Measurements from ENCODE around the gene LRIG1.

LRIG1 gene

DNA sequence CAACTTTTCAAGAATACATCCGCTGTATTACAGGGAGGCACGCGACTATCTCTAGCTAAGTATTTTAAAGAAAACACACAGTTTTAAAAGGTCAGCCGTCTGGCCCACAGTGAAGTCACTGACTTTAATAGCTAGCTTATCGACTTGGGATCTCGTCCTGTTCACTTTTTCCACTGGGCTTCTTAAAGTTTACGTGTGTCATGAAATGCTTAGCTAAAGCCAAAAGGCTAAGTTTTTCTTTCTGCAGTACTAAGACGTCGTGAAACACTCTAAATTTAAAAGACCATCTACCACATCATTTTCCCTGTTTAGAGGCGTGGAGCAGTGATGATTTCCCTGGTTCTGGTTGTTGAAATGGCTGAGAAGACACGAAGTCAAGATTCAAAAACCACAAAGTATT is 27.1 kb downstream of the LRIG1 start:
- in situ Hi-C loops (cut with MboI; ENCODE audit: low sequenced_read_pairs): no loop called here

DNA sequence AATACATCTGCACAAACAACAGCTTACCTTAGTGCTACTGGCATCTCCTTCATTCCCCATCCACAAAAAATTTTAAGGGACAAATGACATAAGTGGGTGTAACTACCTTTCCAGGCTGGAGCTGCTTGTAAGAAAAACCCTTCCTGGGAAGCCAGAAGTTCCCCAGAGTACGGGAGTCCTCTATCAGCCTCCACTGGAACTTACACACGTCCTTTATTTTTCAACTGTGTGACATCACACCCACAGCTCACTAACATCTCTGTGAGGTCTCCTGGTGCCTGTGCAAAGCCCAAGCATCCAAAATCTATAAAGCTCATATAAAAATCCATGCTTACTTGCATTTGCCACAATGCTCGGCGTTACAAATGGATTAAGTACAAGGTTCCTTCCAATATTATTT is 27.6 kb downstream of the LRIG1 start:
- in situ Hi-C loops (cut with MboI; ENCODE audit: low sequenced_read_pairs): no loop called here

DNA sequence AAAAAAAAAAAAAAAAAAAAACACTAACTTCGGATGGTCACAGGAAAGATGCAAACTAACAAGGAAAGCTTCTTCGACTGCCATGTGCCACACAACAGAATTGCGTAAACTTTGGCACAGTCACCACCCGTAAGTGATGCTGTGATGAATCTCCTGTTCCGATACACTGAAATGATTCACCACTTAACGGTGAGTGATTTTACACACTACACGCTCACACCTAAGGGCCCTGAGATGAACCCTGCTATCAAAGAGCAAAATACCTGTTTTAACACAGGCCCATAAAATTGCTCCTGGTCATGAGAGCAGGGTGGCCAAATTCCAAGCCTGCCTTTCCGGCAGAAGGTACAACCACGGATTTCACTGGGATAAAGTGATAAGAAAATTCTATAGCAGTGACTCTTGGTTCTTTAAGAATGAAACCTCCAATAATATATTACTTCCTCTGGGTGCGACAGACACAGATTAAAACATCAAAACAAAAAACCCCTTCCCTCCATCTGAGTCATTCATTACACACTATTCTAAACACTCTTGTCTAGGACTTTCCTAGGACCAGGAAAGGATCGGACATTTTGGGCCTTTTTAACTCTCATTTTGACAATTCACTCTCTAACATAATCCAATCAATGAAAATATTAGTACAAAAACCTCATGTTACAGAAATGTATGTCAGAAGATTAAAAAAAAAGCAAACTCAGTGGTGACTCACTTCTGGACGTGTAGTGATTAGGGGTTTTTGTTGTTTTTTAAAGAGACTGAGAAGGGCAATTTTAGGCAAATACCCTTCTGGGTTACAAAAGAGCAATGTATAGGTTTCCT is 28.3 kb downstream of the LRIG1 start:
- in situ Hi-C loops (cut with MboI; ENCODE audit: low sequenced_read_pairs): no loop called here

DNA sequence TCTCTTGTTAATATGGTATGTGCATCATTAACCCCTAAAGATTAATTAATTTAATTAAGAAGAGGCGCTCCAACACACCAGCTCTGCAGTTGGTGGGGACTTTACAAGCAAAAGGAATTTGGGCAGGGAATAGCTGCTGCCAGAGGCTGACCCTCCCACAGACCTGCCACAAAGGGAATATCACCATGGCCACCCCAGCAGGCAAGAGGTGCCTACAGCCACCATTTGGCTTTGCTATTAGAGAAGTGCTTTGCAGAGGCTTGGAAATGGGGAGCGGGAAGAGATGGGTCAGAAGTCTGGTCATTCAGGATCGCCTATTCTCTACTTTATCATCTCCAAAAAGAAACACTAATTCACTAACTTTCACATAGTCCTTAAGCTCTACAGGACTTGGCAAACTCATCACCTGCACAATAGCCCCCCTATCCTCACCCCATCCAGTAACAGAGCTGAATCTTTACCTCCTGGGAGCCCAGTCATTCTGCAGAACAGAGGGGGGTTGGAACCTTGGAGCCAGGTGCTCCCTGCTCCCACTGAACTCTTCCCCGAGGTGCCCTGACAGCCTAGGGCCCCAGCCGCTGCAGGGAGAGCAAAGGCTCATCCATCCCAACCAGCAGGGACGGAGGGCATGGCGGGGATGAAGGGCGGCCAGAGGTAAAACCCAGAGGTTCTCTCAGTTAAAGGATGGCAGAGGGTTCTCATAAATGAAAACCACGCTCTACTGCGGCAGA is 29.7 kb downstream of the LRIG1 start:
- in situ Hi-C loops (cut with MboI; ENCODE audit: low sequenced_read_pairs): no loop called here

DNA sequence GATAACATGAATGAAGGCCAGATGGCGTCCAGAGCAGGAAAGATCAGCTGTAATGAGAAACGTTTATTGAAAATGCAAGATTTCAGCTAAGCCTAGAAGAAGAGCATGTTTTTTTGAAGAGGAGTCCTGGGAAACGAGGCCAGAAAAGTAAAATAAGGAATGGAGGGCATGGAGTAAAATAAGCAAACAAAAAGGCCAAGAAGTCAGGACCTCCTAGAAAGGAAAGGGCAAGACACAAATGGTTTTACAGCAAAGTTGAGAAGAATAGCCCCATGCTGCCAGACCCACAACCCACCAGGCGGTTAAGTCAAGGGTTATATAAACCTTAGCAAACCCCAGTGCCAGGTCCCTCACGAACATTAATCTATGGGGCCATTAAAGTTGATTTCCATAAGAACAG is 30.5 kb downstream of the LRIG1 start:
- in situ Hi-C loops (cut with MboI; ENCODE audit: low sequenced_read_pairs): no loop called here

DNA sequence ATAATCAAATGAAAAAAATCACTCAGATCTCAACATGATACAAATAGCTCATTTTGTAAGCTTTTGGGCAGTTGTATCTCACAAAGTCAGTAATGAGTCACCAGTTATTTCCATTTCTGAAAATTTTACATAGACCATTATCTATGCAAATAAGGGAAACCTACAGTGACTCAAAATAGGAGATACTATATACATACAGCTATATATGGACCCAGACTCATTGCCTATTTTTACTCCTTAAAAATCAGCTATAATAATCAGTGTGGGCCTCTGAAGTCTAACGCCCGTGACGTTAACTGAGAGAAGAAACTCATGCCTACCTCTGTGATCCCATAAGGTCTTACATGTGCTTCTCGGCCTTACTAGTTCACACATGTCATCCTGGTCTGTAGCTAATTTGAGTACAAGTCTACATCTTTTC is 31.6 kb downstream of the LRIG1 start:
- in situ Hi-C loops (cut with MboI; ENCODE audit: low sequenced_read_pairs): no loop called here

DNA sequence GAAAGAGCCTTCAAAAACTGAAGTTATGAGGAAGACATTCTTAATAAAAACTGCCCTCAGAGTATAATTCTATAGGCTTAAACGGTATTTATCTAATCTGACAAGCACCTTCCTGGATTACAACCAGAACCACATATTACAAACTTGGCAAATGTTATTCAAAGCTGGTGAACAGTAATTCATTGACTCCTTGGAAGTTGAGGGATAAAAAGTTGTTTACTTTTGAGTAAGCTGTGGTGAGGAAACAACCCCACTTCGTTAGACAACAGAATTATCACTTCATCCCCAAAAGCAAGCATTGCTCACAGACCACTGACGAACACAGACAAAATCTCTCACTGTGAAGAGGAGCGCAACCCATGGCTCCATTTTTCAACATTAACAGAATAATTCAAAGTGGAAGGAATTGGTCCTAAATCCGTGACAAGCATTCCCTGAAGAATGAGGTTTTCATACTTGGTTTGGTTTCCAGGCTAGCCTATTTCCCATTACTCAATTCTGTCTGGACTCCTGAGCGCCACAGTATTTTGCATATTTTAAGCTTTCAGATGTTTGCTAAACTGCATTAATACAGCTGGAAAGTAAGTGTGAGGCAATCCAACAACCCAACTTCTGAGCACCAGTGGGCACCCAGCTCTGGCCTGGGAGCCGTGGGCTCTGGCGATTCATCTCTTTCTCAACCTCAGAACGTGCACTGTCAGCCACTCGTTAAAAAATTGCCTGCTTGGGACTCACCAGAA is 32.7 kb downstream of the LRIG1 start:
- in situ Hi-C loops (cut with MboI; ENCODE audit: low sequenced_read_pairs): no loop called here

DNA sequence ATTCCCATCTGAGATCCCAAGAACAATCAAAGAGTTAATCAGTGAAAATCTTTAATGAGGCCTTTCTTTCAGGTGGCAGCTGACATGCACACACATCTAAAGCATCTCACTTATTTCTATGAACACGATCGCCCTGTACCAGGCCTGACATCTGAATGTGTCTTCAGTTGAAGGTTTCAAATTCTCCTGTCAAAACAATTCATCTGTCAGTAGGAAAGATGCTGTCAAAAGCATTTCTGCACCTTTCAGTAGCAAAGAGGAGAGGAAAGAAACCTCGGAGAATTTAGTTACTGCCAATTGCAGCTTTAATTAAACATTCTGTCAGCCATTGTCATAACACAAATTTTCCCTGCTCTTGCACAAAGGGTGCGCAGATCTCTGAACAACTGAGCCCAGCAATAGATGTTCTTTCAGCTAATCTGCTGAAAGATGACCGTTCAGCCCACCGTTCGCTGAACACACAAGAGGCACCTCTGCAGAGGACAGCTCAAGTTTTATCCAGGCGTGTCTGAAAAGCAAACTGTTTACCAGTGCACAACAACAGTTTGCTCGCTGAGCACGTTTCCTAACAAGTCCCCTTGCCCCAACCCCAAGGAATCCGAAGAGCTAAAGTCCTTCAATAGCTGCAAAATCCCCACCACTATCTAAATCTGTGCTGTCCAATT is 34.1 kb downstream of the LRIG1 start:
- in situ Hi-C loops (cut with MboI; ENCODE audit: low sequenced_read_pairs): no loop called here

DNA sequence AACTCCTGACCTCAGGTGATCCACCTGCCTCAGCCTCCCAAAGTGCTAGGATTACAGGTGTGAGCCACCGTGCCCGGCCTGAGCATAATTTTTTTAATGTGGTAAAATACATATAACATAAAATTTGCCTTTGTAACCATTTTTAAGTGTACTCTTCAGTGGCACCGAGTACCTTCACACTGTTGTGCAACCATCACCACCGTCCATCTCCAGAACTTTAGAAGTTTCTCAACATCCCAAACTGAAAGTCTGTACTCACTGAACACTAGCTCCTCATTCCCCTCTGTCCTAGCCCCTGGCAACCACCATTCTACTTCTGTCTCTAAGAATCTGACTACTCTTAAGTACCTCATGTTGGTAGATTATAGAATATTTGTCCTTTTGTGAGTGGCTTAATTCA is 35.2 kb downstream of the LRIG1 start:
- in situ Hi-C loops (cut with MboI; ENCODE audit: low sequenced_read_pairs): no loop called here

DNA sequence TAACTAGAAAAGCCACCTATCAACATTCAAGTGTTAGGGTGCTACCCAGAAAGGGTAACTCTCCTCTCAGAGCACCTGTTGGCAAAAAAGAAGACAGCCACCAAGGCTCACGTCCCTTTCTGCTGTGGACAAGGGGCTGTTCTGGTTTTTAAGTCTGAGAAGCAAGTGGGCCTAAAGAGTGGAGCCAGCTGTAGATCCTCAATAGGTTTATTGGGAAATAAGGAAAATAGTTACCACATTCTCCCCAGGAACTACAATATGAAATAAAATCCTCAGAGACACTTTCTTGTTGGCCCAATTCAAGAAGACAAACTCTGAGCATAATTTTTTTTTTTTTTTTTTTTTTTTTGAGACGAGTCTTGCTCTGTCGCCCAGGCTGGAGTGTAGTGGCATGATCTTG is 35.8 kb downstream of the LRIG1 start:
- in situ Hi-C loops (cut with MboI; ENCODE audit: low sequenced_read_pairs): no loop called here

DNA sequence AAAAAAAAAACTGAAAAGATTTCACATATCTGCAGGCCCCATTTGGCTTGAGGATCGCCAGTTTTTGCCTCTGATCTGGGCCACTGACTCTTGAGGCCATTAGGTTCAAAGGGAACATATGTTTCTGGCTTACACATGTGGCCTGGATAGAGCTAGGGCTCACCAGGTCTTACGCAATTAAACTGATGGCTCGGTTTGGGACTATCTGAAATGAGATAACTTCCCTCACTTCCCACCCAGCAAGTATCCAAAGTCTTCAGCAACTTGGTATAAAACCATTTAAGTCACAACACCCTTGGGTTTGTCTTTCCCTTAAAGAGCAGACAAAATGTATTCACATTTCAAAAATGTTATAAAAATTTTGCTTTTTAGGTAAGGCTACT is 36.3 kb downstream of the LRIG1 start:
- in situ Hi-C loops (cut with MboI; ENCODE audit: low sequenced_read_pairs): no loop called here

DNA sequence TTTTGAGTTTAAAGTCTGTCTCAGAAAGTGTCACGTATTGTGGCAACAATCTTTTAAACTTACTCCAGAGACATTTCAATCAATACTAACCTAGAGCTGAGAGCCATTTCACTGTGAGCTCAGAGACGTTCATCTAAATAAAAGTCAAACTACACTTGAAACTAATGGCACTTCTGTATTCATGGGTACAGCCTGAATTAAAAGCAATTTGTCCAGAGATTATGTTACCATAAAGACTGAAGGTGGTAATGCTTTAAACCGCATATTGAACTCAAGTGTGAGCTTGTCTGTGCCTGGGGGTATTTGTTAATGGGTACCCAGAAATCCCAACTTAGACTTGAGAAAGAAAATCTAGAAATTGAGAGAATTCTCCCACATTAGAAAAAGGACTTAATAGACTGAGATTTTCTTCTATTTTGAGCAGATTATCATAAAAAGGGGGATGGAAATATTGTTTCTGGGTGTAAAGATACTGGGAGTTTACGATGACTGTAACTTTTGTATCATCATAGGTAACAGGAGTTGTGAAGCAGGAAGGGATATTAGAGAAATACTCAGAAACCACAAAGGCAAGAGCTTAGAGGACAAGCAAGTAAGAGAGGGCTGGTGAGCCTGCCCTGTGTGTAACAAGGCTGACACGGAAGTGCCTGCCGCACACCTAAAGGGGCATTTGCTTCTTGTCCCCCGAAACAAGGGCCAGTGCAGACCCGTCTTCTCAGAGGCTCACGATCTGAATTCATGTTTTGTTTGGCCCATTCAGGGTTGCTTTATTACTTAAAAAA is 36.9 kb downstream of the LRIG1 start:
- in situ Hi-C loops (cut with MboI; ENCODE audit: low sequenced_read_pairs): no loop called here

DNA sequence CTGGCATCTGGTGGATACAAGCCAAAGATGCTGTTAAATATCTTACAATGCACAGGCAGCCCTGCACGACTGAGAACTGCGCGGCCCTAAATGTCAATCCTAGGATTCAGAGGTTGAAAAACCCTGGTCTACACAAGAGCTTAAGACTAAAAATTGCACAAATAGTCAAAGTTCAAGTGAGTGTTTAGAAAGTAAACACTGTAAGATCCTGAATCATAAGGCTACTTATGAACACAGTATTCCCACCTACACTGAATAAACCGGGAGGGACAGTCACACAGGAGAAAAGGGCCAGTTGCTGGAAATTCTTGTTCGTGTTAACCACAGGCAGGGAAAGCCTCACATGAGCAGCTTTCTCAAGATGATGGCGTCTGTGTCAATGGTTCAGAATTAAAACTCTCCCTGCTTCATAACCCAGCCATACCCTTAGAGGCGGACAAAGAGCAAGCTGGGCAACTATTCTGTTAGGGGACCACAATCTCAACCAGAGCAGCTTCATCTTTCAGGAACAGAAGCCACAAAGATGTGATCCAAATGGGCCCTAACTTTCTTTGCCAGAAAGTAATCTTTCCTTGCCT is 37.7 kb downstream of the LRIG1 start:
- in situ Hi-C loops (cut with MboI; ENCODE audit: low sequenced_read_pairs): no loop called here

DNA sequence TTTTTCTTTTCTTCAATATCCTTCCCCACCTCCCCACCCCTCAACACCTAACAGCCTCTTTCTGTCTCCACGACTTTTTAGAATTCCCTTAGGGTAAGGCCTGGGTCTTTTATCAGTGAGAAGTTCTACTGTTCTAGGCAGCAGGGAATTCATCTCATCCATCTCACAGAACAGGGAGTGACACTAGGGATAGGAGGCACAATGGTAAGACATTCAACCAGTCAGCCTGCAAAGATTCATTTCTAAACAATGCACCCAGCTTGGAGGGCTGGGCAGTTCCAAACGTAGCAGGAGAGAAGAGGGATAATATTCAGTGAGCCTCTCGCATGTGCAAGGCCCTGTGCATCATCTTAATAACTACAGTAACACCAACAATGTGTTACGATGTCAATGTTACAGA is 43.6 kb downstream of the LRIG1 start:
- in situ Hi-C loops (cut with MboI; ENCODE audit: low sequenced_read_pairs): no loop called here

DNA sequence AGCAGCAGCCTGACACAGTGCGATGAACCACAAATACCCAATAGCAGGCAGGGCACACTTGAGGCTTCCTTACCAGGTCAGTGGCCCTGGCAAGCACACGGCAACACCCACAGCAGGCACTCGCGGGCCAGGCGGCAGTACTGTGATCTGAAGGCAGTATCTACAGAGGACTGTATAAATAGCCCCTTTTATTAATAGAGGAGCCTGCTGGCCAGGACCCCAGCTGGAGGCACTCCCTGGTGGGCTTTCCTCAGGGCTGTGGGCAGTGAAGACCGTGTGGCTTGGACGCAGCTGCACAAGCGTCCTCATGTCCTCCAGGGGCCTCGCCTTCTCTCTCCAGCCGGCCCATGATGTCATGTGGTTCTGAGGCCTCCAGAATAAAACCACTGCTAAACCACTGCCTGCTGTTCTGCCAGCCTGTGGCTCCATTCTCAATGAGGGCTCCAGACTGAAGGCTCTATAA is 44.1 kb downstream of the LRIG1 start:
- in situ Hi-C loops (cut with MboI; ENCODE audit: low sequenced_read_pairs): no loop called here

DNA sequence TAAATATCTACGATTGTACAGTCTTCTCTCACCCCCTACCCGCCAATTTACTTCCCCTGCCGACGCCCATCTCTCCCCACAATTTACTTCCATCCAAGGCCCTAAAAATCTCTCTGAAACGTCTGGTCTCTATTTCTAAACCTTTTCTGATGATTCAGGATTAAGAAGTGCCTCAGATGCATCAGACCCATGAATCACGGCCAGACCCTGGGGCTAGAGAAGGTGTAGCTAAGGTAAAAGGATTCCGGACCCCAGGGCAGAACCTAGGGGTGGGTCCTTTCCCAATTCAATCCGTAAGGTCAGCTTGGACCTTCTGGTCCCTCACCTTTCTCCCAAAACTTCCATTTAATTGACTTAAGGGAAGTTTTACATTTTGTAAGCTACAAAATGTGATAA is 46.4 kb downstream of the LRIG1 start:
- in situ Hi-C loops (cut with MboI; ENCODE audit: low sequenced_read_pairs): no loop called here

DNA sequence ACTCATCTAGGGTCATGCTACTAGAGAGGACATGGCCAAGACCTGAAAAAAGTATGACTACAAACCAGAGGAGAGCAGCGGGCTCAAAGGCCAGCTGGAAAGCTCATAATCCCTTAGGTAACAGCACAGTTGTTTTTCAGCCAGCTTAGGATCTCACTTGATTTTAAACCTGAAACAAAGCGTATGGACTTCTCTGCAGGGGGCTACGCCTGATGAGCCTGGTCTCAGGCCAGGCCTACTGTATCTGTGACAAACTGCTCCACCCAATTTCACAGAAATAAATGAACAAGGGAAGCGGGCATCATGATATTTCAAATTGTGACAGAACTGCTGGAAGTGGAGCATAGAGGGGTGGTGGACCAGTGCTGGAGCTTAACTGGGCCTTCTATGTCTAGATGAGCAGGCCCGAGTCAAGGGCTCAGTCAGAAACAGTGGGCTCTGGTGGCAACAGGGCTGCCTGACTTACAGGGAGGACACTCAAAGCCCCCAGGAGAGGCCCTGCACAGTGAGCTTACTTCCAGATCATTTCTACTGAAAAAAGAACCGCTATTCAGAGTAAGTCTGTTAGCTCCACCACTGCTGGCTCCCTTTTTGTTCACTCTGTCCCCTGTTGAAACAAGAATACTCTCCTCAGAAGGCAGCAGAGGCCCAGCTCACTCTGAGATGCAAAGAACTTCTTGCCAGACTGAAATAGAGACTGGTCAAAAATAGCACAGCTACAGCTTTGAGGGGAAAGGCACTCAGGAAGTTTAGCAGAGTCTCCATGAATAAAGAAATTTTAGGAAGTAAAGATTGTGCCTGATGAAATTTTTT is 47.0 kb downstream of the LRIG1 start:
- in situ Hi-C loops (cut with MboI; ENCODE audit: low sequenced_read_pairs): no loop called here

DNA sequence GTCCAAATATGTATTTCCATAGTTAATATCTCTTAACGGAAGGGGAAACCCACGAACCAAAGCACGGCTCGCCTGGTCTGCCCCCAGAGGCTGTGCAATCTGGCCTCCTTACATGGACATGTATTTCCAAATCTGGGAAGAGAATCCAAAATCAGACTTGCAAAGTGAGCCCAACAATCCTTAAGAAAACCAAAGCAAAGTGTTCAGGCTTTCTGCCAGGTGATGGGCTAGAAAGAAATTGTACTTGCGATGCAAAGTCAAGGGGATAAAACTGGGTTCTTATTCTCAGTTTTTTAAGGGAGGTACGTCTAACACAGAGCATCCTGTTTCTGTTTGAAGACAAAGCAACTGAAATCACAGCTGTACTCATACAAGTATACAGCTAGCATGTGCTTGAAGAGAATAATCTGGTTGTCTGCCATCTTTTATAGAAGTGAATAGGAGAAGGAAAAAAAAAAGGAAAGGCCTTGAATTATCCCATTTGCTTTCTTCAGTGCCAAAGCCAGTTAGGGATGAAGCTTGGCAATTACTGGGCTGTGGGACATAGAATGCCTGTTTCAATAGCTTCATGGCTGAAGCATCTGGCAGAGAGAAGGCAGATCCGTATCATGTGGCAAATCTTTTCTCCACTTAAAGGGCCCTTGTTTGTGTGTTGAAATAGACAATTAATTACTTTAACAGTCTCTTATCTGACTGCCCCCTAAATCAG is 48.4 kb downstream of the LRIG1 start:
- in situ Hi-C loops (cut with MboI; ENCODE audit: low sequenced_read_pairs): no loop called here

DNA sequence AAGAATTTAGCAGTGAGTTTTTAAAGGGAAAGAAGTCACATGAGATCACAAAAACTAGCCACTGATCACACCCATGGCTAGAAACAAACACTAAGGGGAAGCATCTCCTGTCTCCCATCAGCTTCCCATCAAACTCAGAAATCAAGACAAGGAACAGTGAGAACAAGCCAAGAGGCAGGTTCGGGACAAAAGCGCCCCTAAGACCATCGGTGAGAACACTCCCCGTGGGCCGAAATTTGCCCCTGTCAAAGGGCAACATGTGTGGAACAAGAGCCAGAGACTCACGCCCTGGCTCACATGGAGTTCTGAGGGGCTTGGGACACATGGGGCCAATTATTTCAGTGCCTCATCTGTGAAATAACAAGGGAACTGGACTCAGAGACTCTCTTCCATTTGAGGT is 49.1 kb downstream of the LRIG1 start:
- in situ Hi-C loops (cut with MboI; ENCODE audit: low sequenced_read_pairs): no loop called here

Measured in HL-60/S4 treated with retinoic acid at 250 ng/mL for 4 days and 3 days (cell line).